Gastrocnemius medialis (tissue), 4 donors: ENCODE results near the gene PRICKLE2.

Experiments used
- CTCF ChIP-seq, 5 experiments: fragments of 450-650 bp in 3 of 5; fragments of 200-600 bp in 2 of 5; sonication (generic) in 2 of 5; IDR thresholded peaks in 4 of 5; conservative IDR thresholded peaks in 1 of 5; 1 replicate in 4 of 5; 2 replicates in 1 of 5; pipeline ENCODE4 v1.5.1; 2016 to 2019; ENCODE audit warnings: antibody characterized with exemption in 5 of 5, mild to moderate bottlenecking in 3 of 5, moderate library complexity in 3 of 5
- POLR2A ChIP-seq, 2 donors: fragments of 450-650 bp; IDR thresholded peaks; one replicate each; pipeline ENCODE4 v1.6.1; 2017; ENCODE audit warnings: antibody characterized with exemption in 2 of 2, mild to moderate bottlenecking in 2 of 2, moderate library complexity in 2 of 2

GRCh38 chr3:64176461-64176996, 48.7 kb downstream of the PRICKLE2 start:
- TF ChIP-seq POLR2A (IDR thresholded peaks at IDR 0.05), result no peak
- TF ChIP-seq CTCF (IDR thresholded peaks at IDR 0.05 in 4 of 5, conservative IDR thresholded peaks at IDR 0.05 in 1 of 5), result no peak
